ENCODE results near the gene MCIDAS.

The MCIDAS gene

GRCh38 chr5:55226934-55227663, at the start of gene MCIDAS:
Gene MCIDAS, minus strand, starts transcription at chr5:55227315. Its CDS starts 177 bp downstream, at chr5:55227138.
- DNase-seq = peak; percentile 79
- Mint-ChIP-seq H3K27ac (peak within 1 kb of the TSS; percentile 6), H3K36me3 (ENCODE audit: low read depth) (no peaks in the 10 kb centered on the region), H3K4me3 (peak within 1 kb of the TSS; percentile 63), H3K4me1 (ENCODE audit: low read depth) (peaks cover 47% of the 10 kb centered on the region), H3K9me3 (no peaks in the 10 kb centered on the region), H3K27me3 (peaks cover 92% of the 10 kb centered on the region)

GRCh38 chr5:55276771-55277170, 49.7 kb upstream of the MCIDAS start:
- Mint-ChIP-seq H3K4me3 (no peak overlapping the region), H3K27ac (no peak overlapping the region), H3K36me3 (ENCODE audit: low read depth) (peaks cover 92% of the 10 kb centered on the region), H3K27me3 (no peaks in the 10 kb centered on the region), H3K4me1 (ENCODE audit: low read depth) (no peaks in the 10 kb centered on the region), H3K9me3 (no peaks in the 10 kb centered on the region)
- no peak for DNase-seq

GRCh38 chr5:55258339-55258738, 31.2 kb upstream of the MCIDAS start:
- Mint-ChIP-seq H3K27ac (no peak overlapping the region), H3K4me1 (ENCODE audit: low read depth) (peaks cover 3% of the 10 kb centered on the region)
- DNase-seq = no peak

GRCh38 chr5:55254802-55255201, 27.7 kb upstream of the MCIDAS start:
- no peak overlapping the region for H3K27ac Mint-ChIP-seq
- no peaks in the 10 kb centered on the region for H3K9me3 Mint-ChIP-seq
- peaks cover 3% of the 10 kb centered on the region for H3K4me1 Mint-ChIP-seq (ENCODE audit: low read depth)
- peaks cover 46% of the 10 kb centered on the region for H3K36me3 Mint-ChIP-seq (ENCODE audit: low read depth)
- no peaks in the 10 kb centered on the region for H3K27me3 Mint-ChIP-seq
- H3K4me3 Mint-ChIP-seq = no peak overlapping the region
- no peak for DNase-seq

More at GRCh38 chr5:55258339-55258738, 31.2 kb upstream of the MCIDAS start:
- H3K36me3 Mint-ChIP-seq (ENCODE audit: low read depth) = peaks cover 74% of the 10 kb centered on the region
- H3K9me3 Mint-ChIP-seq = no peaks in the 10 kb centered on the region
- H3K27me3 Mint-ChIP-seq = no peaks in the 10 kb centered on the region
- H3K4me3 Mint-ChIP-seq = no peak overlapping the region

- Mint-ChIP-seq H3K27me3 (peaks cover 4% of the 10 kb centered on the region), H3K36me3 (ENCODE audit: low read depth) (peaks cover 3% of the 10 kb centered on the region), H3K9me3 (peaks cover 8% of the 10 kb centered on the region), H3K27ac (no peak overlapping the region), H3K4me1 (ENCODE audit: low read depth) (peaks cover under 1% of the 10 kb centered on the region), H3K4me3 (no peak overlapping the region)
- no peak for DNase-seq
These were observed 22.9 kb upstream of the MCIDAS start for GRCh38 chr5:55250064-55250463.

GRCh38 chr5:55241746-55242145, 14.6 kb upstream of the MCIDAS start:
- peaks cover 32% of the 10 kb centered on the region for H3K27me3 Mint-ChIP-seq
- H3K36me3 Mint-ChIP-seq (ENCODE audit: low read depth) = no peaks in the 10 kb centered on the region

GRCh38 chr5:55236800-55237199, 9.7 kb upstream of the MCIDAS start:
- no peak for DNase-seq
- no peak overlapping the region for H3K27ac Mint-ChIP-seq
- H3K4me1 Mint-ChIP-seq (ENCODE audit: low read depth) = peaks cover 15% of the 10 kb centered on the region
- H3K27me3 Mint-ChIP-seq = peaks cover 62% of the 10 kb centered on the region
- H3K4me3 Mint-ChIP-seq = no peak overlapping the region
- H3K36me3 Mint-ChIP-seq (ENCODE audit: low read depth) = no peaks in the 10 kb centered on the region
- no peaks in the 10 kb centered on the region for H3K9me3 Mint-ChIP-seq

More at GRCh38 chr5:55241746-55242145, 14.6 kb upstream of the MCIDAS start:
- Mint-ChIP-seq H3K27ac (no peak overlapping the region), H3K4me1 (ENCODE audit: low read depth) (no peaks in the 10 kb centered on the region), H3K9me3 (no peaks in the 10 kb centered on the region), H3K4me3 (no peak overlapping the region)
- DNase-seq = no peak

GRCh38 chr5:55234121-55234700, 7.1 kb upstream of the MCIDAS start:
- H3K36me3 Mint-ChIP-seq (ENCODE audit: low read depth) = no peaks in the 10 kb centered on the region
- peaks cover 34% of the 10 kb centered on the region for H3K4me1 Mint-ChIP-seq (ENCODE audit: low read depth)
- DNase-seq = no peak
- no peaks in the 10 kb centered on the region for H3K9me3 Mint-ChIP-seq
- H3K27me3 Mint-ChIP-seq = peaks cover 82% of the 10 kb centered on the region
- H3K4me3 Mint-ChIP-seq = peak overlapping the region; percentile 77
- H3K27ac Mint-ChIP-seq = peak overlapping the region; percentile 15

GRCh38 chr5:55232985-55233928, 6.1 kb upstream of the MCIDAS start, which contains the start of gene CCNO:
Gene CCNO, minus strand, starts transcription at chr5:55233608. Its CDS starts 85 bp downstream, at chr5:55233523.
- Mint-ChIP-seq H3K27ac (peak within 1 kb of the TSS; percentile 37), H3K4me3 (peak within 1 kb of the TSS; percentile 77)
- DNase-seq = peak; percentile 74

GRCh38 chr5:55232271-55232984, 5.3 kb upstream of the MCIDAS start:
- Mint-ChIP-seq H3K36me3 (ENCODE audit: low read depth) (no peaks in the 10 kb centered on the region), H3K4me1 (ENCODE audit: low read depth) (peaks cover 40% of the 10 kb centered on the region), H3K27me3 (peaks cover 91% of the 10 kb centered on the region), H3K9me3 (no peaks in the 10 kb centered on the region), H3K27ac (peak overlapping the region; percentile 37), H3K4me3 (peak overlapping the region; percentile 71)
- peak; percentile 60 for DNase-seq

More at GRCh38 chr5:55232985-55233928, 6.1 kb upstream of the MCIDAS start, which contains the start of gene CCNO:
- H3K4me1 Mint-ChIP-seq (ENCODE audit: low read depth) = peaks cover 34% of the 10 kb centered on the region
- H3K36me3 Mint-ChIP-seq (ENCODE audit: low read depth) = no peaks in the 10 kb centered on the region
- no peaks in the 10 kb centered on the region for H3K9me3 Mint-ChIP-seq
- peaks cover 88% of the 10 kb centered on the region for H3K27me3 Mint-ChIP-seq

- H3K36me3 Mint-ChIP-seq (ENCODE audit: low read depth) = no peaks in the 10 kb centered on the region
- peaks cover 41% of the 10 kb centered on the region for H3K4me1 Mint-ChIP-seq (ENCODE audit: low read depth)
- peak overlapping the region; percentile 71 for H3K4me3 Mint-ChIP-seq
- no peaks in the 10 kb centered on the region for H3K9me3 Mint-ChIP-seq
- H3K27me3 Mint-ChIP-seq = peaks cover 89% of the 10 kb centered on the region
- DNase-seq = no peak
- H3K27ac Mint-ChIP-seq = peak overlapping the region; percentile 30
These were observed 4.8 kb upstream of the MCIDAS start for GRCh38 chr5:55231919-55232270.

- no peaks in the 10 kb centered on the region for H3K9me3 Mint-ChIP-seq
- DNase-seq = peak; percentile 62
- no peak overlapping the region for H3K27ac Mint-ChIP-seq
- no peaks in the 10 kb centered on the region for H3K36me3 Mint-ChIP-seq (ENCODE audit: low read depth)
- peak overlapping the region; percentile 71 for H3K4me3 Mint-ChIP-seq
- peaks cover 85% of the 10 kb centered on the region for H3K27me3 Mint-ChIP-seq
- H3K4me1 Mint-ChIP-seq (ENCODE audit: low read depth) = peaks cover 42% of the 10 kb centered on the region
These were observed 4.2 kb upstream of the MCIDAS start for GRCh38 chr5:55231029-55231918.

- H3K4me1 Mint-ChIP-seq (ENCODE audit: low read depth) = peaks cover 45% of the 10 kb centered on the region
- peaks cover 85% of the 10 kb centered on the region for H3K27me3 Mint-ChIP-seq
- H3K27ac Mint-ChIP-seq = no peak overlapping the region
- H3K36me3 Mint-ChIP-seq (ENCODE audit: low read depth) = no peaks in the 10 kb centered on the region
- H3K4me3 Mint-ChIP-seq = no peak overlapping the region
- DNase-seq = no peak
- no peaks in the 10 kb centered on the region for H3K9me3 Mint-ChIP-seq
These were observed 3.0 kb upstream of the MCIDAS start for GRCh38 chr5:55230086-55230629.
